OCI-LY3 (cell line): ENCODE data around the gene SRSF12.

Source experiments
- CTCF ChIP-seq: fragments of 200-600, 300-600 bp; sonication (generic); IDR thresholded peaks from 2 replicates; pipeline ENCODE4 v1.5.1; 2014; ENCODE audit warnings: antibody characterized with exemption, low read length, low read depth
- EZH2phosphoT487 ChIP-seq: fragments of 200-600 bp; shearing (Covaris generic); IDR thresholded peaks from 2 replicates; pipeline ENCODE4 v1.6.1; 2018; ENCODE audit warnings: antibody characterized with exemption, mixed run types, low read depth

DNA sequence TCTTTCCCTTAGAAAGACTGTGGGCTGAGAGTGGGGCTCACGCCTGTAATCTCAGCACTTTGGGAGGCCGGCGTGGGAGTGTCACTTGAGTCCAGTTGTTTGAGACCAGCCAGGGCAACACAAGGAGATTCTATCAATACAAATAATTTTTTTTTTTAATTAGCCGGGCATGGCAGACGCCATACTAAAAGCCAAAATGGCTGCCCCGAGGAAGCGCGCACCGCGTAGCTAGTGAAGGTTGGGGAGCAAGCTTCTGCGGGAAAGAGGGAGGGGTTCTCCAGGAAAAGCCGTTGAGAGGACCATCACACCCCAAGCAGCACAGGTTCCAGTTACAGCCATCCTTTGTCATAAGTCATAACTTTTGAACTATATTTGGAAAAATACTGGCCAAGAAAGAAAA is 58.6 kb downstream of the SRSF12 start:
- no peak for TF ChIP-seq CTCF
- no peak for TF ChIP-seq EZH2phosphoT487
